Measurements from ENCODE around the gene JUN. TPM values are rescaled to one million over a fixed set of nuclear protein-coding genes. Genes with fewer than 3 reads are reported as not detected.

The JUN gene
- total and polyA plus RNA-seq, 2 of the 13 experiments (the other 11 are each of a cell fraction or from before 2014, with no cell fraction given): 18.2 to 22.3 TPM

DNA sequence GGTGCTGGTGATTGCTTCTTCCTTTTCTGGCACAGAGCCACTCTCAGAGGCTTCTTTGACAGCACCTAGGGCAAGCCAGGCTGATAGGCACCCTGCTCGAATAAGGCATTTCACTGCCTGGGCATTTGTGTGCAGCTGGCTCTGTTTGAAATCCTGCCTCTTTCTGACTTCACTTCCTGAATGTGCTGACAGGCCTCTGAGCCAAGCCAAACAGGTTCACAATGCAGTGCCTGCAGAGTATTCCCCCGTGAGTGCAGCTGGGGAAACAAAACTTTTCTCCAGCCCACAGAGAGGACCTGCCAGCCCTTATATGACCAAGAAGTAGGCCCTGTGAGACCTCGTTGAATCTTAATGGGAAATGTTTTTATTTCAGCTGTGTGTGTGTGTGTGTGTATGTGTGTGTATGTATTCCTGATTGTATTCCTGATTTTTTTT lies 10.4 kb downstream of the JUN start (continued):
- TF ChIP-seq, protein P1, sequence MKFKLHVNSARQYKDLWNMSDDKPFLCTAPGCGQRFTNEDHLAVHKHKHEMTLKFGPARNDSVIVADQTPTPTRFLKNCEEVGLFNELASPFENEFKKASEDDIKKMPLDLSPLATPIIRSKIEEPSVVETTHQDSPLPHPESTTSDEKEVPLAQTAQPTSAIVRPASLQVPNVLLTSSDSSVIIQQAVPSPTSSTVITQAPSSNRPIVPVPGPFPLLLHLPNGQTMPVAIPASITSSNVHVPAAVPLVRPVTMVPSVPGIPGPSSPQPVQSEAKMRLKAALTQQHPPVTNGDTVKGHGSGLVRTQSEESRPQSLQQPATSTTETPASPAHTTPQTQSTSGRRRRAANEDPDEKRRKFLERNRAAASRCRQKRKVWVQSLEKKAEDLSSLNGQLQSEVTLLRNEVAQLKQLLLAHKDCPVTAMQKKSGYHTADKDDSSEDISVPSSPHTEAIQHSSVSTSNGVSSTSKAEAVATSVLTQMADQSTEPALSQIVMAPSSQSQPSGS (CRISPR knock-in tag; IDR thresholded peaks at IDR 0.05): no peak
- TF ChIP-seq, protein P2, sequence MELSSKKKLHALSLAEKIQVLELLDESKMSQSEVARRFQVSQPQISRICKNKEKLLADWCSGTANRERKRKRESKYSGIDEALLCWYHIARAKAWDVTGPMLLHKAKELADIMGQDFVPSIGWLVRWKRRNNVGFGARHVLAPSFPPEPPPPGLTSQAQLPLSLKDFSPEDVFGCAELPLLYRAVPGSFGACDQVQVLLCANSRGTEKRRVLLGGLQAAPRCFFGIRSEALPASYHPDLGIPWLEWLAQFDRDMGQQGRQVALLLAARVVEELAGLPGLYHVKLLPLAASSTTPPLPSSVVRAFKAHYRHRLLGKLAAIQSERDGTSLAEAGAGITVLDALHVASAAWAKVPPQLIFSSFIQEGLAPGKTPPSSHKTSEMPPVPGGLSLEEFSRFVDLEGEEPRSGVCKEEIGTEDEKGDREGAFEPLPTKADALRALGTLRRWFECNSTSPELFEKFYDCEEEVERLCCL (CRISPR knock-in tag; IDR thresholded peaks at IDR 0.05; ENCODE audit: borderline replicate concordance): no peak
- TF ChIP-seq, protein P3, sequence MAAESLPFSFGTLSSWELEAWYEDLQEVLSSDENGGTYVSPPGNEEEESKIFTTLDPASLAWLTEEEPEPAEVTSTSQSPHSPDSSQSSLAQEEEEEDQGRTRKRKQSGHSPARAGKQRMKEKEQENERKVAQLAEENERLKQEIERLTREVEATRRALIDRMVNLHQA (CRISPR knock-in tag; IDR thresholded peaks at IDR 0.05): no peak
- TF ChIP-seq, protein P4, sequence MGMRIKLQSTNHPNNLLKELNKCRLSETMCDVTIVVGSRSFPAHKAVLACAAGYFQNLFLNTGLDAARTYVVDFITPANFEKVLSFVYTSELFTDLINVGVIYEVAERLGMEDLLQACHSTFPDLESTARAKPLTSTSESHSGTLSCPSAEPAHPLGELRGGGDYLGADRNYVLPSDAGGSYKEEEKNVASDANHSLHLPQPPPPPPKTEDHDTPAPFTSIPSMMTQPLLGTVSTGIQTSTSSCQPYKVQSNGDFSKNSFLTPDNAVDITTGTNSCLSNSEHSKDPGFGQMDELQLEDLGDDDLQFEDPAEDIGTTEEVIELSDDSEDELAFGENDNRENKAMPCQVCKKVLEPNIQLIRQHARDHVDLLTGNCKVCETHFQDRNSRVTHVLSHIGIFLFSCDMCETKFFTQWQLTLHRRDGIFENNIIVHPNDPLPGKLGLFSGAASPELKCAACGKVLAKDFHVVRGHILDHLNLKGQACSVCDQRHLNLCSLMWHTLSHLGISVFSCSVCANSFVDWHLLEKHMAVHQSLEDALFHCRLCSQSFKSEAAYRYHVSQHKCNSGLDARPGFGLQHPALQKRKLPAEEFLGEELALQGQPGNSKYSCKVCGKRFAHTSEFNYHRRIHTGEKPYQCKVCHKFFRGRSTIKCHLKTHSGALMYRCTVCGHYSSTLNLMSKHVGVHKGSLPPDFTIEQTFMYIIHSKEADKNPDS (CRISPR knock-in tag; IDR thresholded peaks at IDR 0.05): no peak
- TF ChIP-seq, protein P5, sequence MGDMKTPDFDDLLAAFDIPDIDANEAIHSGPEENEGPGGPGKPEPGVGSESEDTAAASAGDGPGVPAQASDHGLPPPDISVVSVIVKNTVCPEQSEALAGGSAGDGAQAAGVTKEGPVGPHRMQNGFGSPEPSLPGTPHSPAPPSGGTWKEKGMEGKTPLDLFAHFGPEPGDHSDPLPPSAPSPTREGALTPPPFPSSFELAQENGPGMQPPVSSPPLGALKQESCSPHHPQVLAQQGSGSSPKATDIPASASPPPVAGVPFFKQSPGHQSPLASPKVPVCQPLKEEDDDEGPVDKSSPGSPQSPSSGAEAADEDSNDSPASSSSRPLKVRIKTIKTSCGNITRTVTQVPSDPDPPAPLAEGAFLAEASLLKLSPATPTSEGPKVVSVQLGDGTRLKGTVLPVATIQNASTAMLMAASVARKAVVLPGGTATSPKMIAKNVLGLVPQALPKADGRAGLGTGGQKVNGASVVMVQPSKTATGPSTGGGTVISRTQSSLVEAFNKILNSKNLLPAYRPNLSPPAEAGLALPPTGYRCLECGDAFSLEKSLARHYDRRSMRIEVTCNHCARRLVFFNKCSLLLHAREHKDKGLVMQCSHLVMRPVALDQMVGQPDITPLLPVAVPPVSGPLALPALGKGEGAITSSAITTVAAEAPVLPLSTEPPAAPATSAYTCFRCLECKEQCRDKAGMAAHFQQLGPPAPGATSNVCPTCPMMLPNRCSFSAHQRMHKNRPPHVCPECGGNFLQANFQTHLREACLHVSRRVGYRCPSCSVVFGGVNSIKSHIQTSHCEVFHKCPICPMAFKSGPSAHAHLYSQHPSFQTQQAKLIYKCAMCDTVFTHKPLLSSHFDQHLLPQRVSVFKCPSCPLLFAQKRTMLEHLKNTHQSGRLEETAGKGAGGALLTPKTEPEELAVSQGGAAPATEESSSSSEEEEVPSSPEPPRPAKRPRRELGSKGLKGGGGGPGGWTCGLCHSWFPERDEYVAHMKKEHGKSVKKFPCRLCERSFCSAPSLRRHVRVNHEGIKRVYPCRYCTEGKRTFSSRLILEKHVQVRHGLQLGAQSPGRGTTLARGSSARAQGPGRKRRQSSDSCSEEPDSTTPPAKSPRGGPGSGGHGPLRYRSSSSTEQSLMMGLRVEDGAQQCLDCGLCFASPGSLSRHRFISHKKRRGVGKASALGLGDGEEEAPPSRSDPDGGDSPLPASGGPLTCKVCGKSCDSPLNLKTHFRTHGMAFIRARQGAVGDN (CRISPR knock-in tag; IDR thresholded peaks at IDR 0.05): peak; percentile 43
- TF ChIP-seq ESRRA (CRISPR knock-in tag; IDR thresholded peaks at IDR 0.05; ENCODE audit: low read depth): no peak
- no peak for TF ChIP-seq TOPORS (CRISPR knock-in tag; IDR thresholded peaks at IDR 0.05)
- no peak for TF ChIP-seq NR2F2 (IDR thresholded peaks at IDR 0.05; ENCODE audit: borderline replicate concordance, low read depth)
- TF ChIP-seq IKZF4 (CRISPR knock-in tag; IDR thresholded peaks at IDR 0.05; ENCODE audit: borderline replicate concordance, low read depth, not compliant biosample characterization): no peak
- no peak for TF ChIP-seq ZNF737 (CRISPR knock-in tag; IDR thresholded peaks at IDR 0.05; ENCODE audit: borderline replicate concordance)
- TF ChIP-seq ZFP1 (CRISPR knock-in tag; IDR thresholded peaks at IDR 0.05): no peak
- TF ChIP-seq CENPX (CRISPR knock-in tag; IDR thresholded peaks at IDR 0.05): no peak
- TF ChIP-seq ZBTB7A (CRISPR knock-in tag; IDR thresholded peaks at IDR 0.05): no peak
- 0 out of 2 replicates have a peak, but pooled peaks have one; percentile 12 for TF ChIP-seq STAG1 (CRISPR knock-in tag; IDR thresholded peaks at IDR 0.05)
- no peak for TF ChIP-seq POLR2G (IDR thresholded peaks at IDR 0.05; ENCODE audit: low read depth, low read length)
- TF ChIP-seq TSC22D2 (CRISPR knock-in tag; IDR thresholded peaks at IDR 0.05; ENCODE audit: borderline replicate concordance): no peak
- no peak for TF ChIP-seq PAF1 (CRISPR knock-in tag; IDR thresholded peaks at IDR 0.05)
- TF ChIP-seq DNMT1 (CRISPR knock-in tag; IDR thresholded peaks at IDR 0.05): no peak
- no peak for TF ChIP-seq ZBTB38 (CRISPR knock-in tag; IDR thresholded peaks at IDR 0.05)
- TF ChIP-seq ISL2 (CRISPR knock-in tag; IDR thresholded peaks at IDR 0.05): no peak
- TF ChIP-seq SAP130 (CRISPR knock-in tag; IDR thresholded peaks at IDR 0.05; ENCODE audit: low read depth): peak; percentile 44
- no peak for TF ChIP-seq ZNF225 (CRISPR knock-in tag; IDR thresholded peaks at IDR 0.05)

Measured in HepG2 (cell line).